ENCODE data around the gene SLC16A2.
"Not testable (repeated sequence)": the region's sequence is repeated elsewhere in the genome, so short reads cannot be mapped to it uniquely, and the experiment has no call there.

The SLC16A2 gene

GRCh38 chrX:74467656-74468055 lies 46.4 kb downstream of the SLC16A2 start:
- Histone ChIP-seq H3K4me3 (ENCODE audit: low read length) (no peak overlapping the region), H3K9me2 (replicated peaks; ENCODE audit: control insufficient read depth, low read length) (no peaks in the 10 kb centered on the region), H3K79me2 (ENCODE audit: control insufficient read depth, low read length) (no peaks in the 10 kb centered on the region), H3K27me3 (ENCODE audit: control insufficient read depth, low read length) (no peaks in the 10 kb centered on the region), H3K27ac (ENCODE audit: low read depth, low read length) (no peak overlapping the region), H3F3A (ENCODE audit: control insufficient read depth, insufficient read depth) (no peaks in the 10 kb centered on the region), H3K9me3 (ENCODE audit: control insufficient read depth, insufficient read depth, low read length) (no peaks in the 10 kb centered on the region), H4K20me1 (ENCODE audit: control insufficient read depth, insufficient read depth, low read depth, low read length) (no peaks in the 10 kb centered on the region), H3K4me2 (ENCODE audit: low read length) (no peak overlapping the region), H3K4me1 (ENCODE audit: control insufficient read depth, low read length) (no peaks in the 10 kb centered on the region), H3K36me3 (ENCODE audit: control insufficient read depth, low read length) (no peaks in the 10 kb centered on the region)
- no peak for TF ChIP-seq EZH2phosphoT487 (IDR thresholded peaks at IDR 0.05; ENCODE audit: borderline replicate concordance, low read length)
- TF ChIP-seq, protein P1, sequence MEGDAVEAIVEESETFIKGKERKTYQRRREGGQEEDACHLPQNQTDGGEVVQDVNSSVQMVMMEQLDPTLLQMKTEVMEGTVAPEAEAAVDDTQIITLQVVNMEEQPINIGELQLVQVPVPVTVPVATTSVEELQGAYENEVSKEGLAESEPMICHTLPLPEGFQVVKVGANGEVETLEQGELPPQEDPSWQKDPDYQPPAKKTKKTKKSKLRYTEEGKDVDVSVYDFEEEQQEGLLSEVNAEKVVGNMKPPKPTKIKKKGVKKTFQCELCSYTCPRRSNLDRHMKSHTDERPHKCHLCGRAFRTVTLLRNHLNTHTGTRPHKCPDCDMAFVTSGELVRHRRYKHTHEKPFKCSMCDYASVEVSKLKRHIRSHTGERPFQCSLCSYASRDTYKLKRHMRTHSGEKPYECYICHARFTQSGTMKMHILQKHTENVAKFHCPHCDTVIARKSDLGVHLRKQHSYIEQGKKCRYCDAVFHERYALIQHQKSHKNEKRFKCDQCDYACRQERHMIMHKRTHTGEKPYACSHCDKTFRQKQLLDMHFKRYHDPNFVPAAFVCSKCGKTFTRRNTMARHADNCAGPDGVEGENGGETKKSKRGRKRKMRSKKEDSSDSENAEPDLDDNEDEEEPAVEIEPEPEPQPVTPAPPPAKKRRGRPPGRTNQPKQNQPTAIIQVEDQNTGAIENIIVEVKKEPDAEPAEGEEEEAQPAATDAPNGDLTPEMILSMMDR (IDR thresholded peaks at IDR 0.05; ENCODE audit: low read depth, low read length, poor library complexity, severe bottlenecking), result no peak

GRCh38 chrX:74473116-74473515 lies 51.8 kb downstream of the SLC16A2 start:
- H3K9me2 ChIP-seq (replicated peaks; ENCODE audit: control insufficient read depth, low read length); H3K4me2 ChIP-seq (ENCODE audit: low read length): not testable (repeated sequence)

DNA sequence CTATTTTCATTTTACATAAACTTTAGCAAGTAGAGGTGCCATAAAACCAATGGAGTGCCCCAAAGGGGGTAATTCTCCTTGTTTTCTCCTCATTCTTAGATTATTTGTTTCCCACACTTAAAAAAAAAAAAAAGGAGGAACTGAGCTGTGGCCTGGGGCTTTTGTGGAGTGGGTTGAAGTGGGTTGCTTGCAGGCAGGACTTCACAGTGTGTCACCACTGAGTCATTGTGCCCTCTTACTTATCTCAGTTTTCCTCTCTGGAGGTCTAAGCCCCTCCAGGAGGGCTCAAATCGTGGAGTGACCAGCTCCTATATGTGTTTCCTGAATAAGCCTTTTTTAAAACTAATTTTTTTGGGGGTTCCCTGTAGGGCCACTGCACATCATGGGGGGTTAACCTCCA lies 69.0 kb downstream of the SLC16A2 start:
- H4K20me1 ChIP-seq (ENCODE audit: control insufficient read depth, insufficient read depth, low read depth, low read length), result no peaks in the 10 kb centered on the region
- no peaks in the 10 kb centered on the region for H3F3A ChIP-seq (ENCODE audit: control insufficient read depth, insufficient read depth)
- H3K27ac ChIP-seq (ENCODE audit: low read depth, low read length), result no peak overlapping the region
- no peaks in the 10 kb centered on the region for H3K9me3 ChIP-seq (ENCODE audit: control insufficient read depth, insufficient read depth, low read length)
- no peaks in the 10 kb centered on the region for H3K4me1 ChIP-seq (ENCODE audit: control insufficient read depth, low read length)
- H3K79me2 ChIP-seq (ENCODE audit: control insufficient read depth, low read length), result no peaks in the 10 kb centered on the region
- H3K27me3 ChIP-seq (ENCODE audit: control insufficient read depth, low read length), result no peaks in the 10 kb centered on the region
- no peak overlapping the region for H3K4me3 ChIP-seq (ENCODE audit: low read length)
- H3K36me3 ChIP-seq (ENCODE audit: control insufficient read depth, low read length), result no peaks in the 10 kb centered on the region
- H3K9me2 ChIP-seq (replicated peaks; ENCODE audit: control insufficient read depth, low read length), result no peaks in the 10 kb centered on the region
- TF ChIP-seq, protein P1 (IDR thresholded peaks at IDR 0.05; ENCODE audit: low read depth, low read length, poor library complexity, severe bottlenecking), result no peak
- TF ChIP-seq EZH2phosphoT487 (IDR thresholded peaks at IDR 0.05; ENCODE audit: borderline replicate concordance, low read length), result no peak
- H3K4me2 ChIP-seq (ENCODE audit: low read length), result no peak overlapping the region

More at GRCh38 chrX:74473116-74473515, 51.8 kb downstream of the SLC16A2 start:
- not testable (repeated sequence) for H3F3A ChIP-seq (ENCODE audit: control insufficient read depth, insufficient read depth); H3K9me3 ChIP-seq (ENCODE audit: control insufficient read depth, insufficient read depth, low read length); H3K27ac ChIP-seq (ENCODE audit: low read depth, low read length); H3K79me2 ChIP-seq (ENCODE audit: control insufficient read depth, low read length); H3K27me3 ChIP-seq (ENCODE audit: control insufficient read depth, low read length); H4K20me1 ChIP-seq (ENCODE audit: control insufficient read depth, insufficient read depth, low read depth, low read length); H3K4me3 ChIP-seq (ENCODE audit: low read length); H3K4me1 ChIP-seq (ENCODE audit: control insufficient read depth, low read length); H3K36me3 ChIP-seq (ENCODE audit: control insufficient read depth, low read length)

GRCh38 chrX:74492720-74493201 lies 71.5 kb downstream of the SLC16A2 start:
- no peak overlapping the region for H3K4me2 ChIP-seq (ENCODE audit: low read length)
- H4K20me1 ChIP-seq (ENCODE audit: control insufficient read depth, insufficient read depth, low read depth, low read length), result no peaks in the 10 kb centered on the region
- H3K79me2 ChIP-seq (ENCODE audit: control insufficient read depth, low read length), result no peaks in the 10 kb centered on the region
- no peaks in the 10 kb centered on the region for H3K4me1 ChIP-seq (ENCODE audit: control insufficient read depth, low read length)
- no peaks in the 10 kb centered on the region for H3F3A ChIP-seq (ENCODE audit: control insufficient read depth, insufficient read depth)
- H3K9me2 ChIP-seq (replicated peaks; ENCODE audit: control insufficient read depth, low read length), result no peaks in the 10 kb centered on the region
- TF ChIP-seq, protein P1 (IDR thresholded peaks at IDR 0.05; ENCODE audit: low read depth, low read length, poor library complexity, severe bottlenecking), result no peak
- TF ChIP-seq EZH2phosphoT487 (IDR thresholded peaks at IDR 0.05; ENCODE audit: borderline replicate concordance, low read length), result no peak
- H3K4me3 ChIP-seq (ENCODE audit: low read length), result no peak overlapping the region
- H3K36me3 ChIP-seq (ENCODE audit: control insufficient read depth, low read length), result no peaks in the 10 kb centered on the region
- H3K9me3 ChIP-seq (ENCODE audit: control insufficient read depth, insufficient read depth, low read length), result no peaks in the 10 kb centered on the region
- no peaks in the 10 kb centered on the region for H3K27me3 ChIP-seq (ENCODE audit: control insufficient read depth, low read length)
- H3K27ac ChIP-seq (ENCODE audit: low read depth, low read length), result no peak overlapping the region
